SU-DHL-6 (cell line): Measurements from ENCODE around the gene CPT1B.

Source experiments
- CTCF ChIP-seq: fragments of 200-600 bp; sonication (generic); IDR thresholded peaks from one replicate; pipeline ENCODE4 v1.5.1; 2017; ENCODE audit warnings: antibody characterized with exemption, mild to moderate bottlenecking, low read length, moderate library complexity; ENCODE audit not compliant: insufficient read depth, poor library complexity, severe bottlenecking
- EZH2phosphoT487 ChIP-seq: fragments of 200-600 bp; sonication (generic), shearing (Covaris generic); conservative IDR thresholded peaks from 2 replicates; pipeline ENCODE4 v1.6.1; 2018; ENCODE audit warnings: mild to moderate bottlenecking, antibody characterized with exemption, low read length, moderate library complexity, mixed read lengths

- TF ChIP-seq CTCF (no peak), EZH2phosphoT487 (no peak)
Observed at GRCh38 chr22:50525104-50525857, 52.9 kb downstream of the CPT1B start, which contains the start of gene SCO2.
